ENCODE measurements around the gene PRX. TPM values are rescaled to one million over a fixed set of nuclear protein-coding genes. Genes with fewer than 3 reads are reported as not detected.

PRX gene
- total RNA-seq, 1 experiment from 2014 or later: 2.5 TPM

DNA sequence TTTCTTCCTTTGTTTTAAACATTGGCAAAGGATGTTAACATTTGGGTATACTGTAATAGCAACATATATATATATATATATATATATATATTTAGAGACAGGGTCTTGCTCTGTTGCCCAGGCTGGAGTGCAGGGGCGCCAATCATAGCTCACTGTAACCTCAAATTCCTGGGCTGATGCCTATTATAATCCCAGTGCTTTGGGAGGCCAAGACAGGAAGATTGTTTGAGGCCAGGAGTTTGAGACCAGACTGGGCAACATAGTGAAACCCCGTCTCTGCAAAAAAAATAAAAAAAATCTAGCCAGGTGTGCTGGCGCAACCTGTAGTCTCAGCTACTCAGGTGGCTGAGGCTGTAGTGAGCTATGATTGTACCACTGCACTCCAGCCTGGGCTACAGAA is 47.0 kb upstream of the PRX start:
- POLR2A ChIA-PET (ENCODE audit: low non-redundant PET): no interaction called here
- Histone ChIP-seq H3K9me3 (ENCODE audit: low read depth, low read length, poor library complexity, severe bottlenecking) (no peaks in the 10 kb centered on the region), H3K27ac (ENCODE audit: low read depth, low read length, poor library complexity, severe bottlenecking) (no peak overlapping the region), H3K36me3 (ENCODE audit: insufficient read depth, low read length, poor library complexity, severe bottlenecking) (no peaks in the 10 kb centered on the region), H3K4me3 (ENCODE audit: low read depth, low read length, poor library complexity, severe bottlenecking) (no peak overlapping the region), H3K27me3 (replicated peaks; ENCODE audit: insufficient read depth, low read depth, low read length, poor library complexity) (no peaks in the 10 kb centered on the region), H3K4me1 (ENCODE audit: insufficient read depth, low read length, poor library complexity, severe bottlenecking) (peaks cover 12% of the 10 kb centered on the region)
- no TSS peak for BruUV-seq (replicated peaks)
- TF ChIP-seq, protein P1, sequence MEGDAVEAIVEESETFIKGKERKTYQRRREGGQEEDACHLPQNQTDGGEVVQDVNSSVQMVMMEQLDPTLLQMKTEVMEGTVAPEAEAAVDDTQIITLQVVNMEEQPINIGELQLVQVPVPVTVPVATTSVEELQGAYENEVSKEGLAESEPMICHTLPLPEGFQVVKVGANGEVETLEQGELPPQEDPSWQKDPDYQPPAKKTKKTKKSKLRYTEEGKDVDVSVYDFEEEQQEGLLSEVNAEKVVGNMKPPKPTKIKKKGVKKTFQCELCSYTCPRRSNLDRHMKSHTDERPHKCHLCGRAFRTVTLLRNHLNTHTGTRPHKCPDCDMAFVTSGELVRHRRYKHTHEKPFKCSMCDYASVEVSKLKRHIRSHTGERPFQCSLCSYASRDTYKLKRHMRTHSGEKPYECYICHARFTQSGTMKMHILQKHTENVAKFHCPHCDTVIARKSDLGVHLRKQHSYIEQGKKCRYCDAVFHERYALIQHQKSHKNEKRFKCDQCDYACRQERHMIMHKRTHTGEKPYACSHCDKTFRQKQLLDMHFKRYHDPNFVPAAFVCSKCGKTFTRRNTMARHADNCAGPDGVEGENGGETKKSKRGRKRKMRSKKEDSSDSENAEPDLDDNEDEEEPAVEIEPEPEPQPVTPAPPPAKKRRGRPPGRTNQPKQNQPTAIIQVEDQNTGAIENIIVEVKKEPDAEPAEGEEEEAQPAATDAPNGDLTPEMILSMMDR (conservative IDR thresholded peaks at IDR 0.05; ENCODE audit: low read depth, low read length): no peak
- TF ChIP-seq EZH2 (IDR thresholded peaks at IDR 0.05; ENCODE audit: borderline replicate concordance, low read depth, low read length, poor library complexity, severe bottlenecking): no peak
- no peak for DNase-seq (ENCODE audit: low spot score)
- intact Hi-C loops (cut with micrococcal nuclease; ENCODE audit: unreplicated experiment): loop anchor here (10.0 kb wide), 1 partner anchor 135 kb away; no protein-coding TSS in a partner anchor
- CTCF ChIA-PET: no interaction called here

DNA sequence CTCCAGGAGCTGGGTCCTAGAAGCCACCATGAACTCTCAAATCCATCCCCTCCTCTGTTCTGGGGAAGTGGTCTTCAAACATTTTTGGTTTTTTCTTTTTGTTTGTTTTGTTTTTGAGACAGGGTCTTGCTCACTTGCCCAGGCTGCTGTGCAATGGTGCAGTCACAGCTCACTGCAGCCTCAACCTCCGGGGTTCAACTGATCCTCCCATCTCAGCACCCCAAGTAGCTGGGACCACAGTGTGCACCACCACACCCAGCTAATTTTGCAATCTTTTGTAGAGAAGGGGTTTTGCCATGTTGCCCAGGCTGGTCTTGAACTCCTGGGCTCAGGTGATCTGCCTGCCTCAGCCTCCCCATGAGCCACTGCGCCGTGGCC is 45.4 kb upstream of the PRX start:
- H3K4me1 ChIP-seq (ENCODE audit: insufficient read depth, low read length, poor library complexity, severe bottlenecking): peaks cover 2% of the 10 kb centered on the region
- ChIA-PET POLR2A (ENCODE audit: low non-redundant PET) (no interaction called here), CTCF (no interaction called here)
- H3K36me3 ChIP-seq (ENCODE audit: insufficient read depth, low read length, poor library complexity, severe bottlenecking): no peaks in the 10 kb centered on the region
- intact Hi-C loops (cut with micrococcal nuclease; ENCODE audit: unreplicated experiment): no loop called here
- no peak for TF ChIP-seq EZH2 (IDR thresholded peaks at IDR 0.05; ENCODE audit: borderline replicate concordance, low read depth, low read length, poor library complexity, severe bottlenecking)
- TF ChIP-seq, protein P1 (conservative IDR thresholded peaks at IDR 0.05; ENCODE audit: low read depth, low read length): no peak
- no peak overlapping the region for H3K4me3 ChIP-seq (ENCODE audit: low read depth, low read length, poor library complexity, severe bottlenecking)
- no TSS peak for BruUV-seq (replicated peaks)
- no peaks in the 10 kb centered on the region for H3K27me3 ChIP-seq (replicated peaks; ENCODE audit: insufficient read depth, low read depth, low read length, poor library complexity)
- no peak for DNase-seq (ENCODE audit: low spot score)
- no peaks in the 10 kb centered on the region for H3K9me3 ChIP-seq (ENCODE audit: low read depth, low read length, poor library complexity, severe bottlenecking)
- H3K27ac ChIP-seq (ENCODE audit: low read depth, low read length, poor library complexity, severe bottlenecking): no peak overlapping the region

DNA sequence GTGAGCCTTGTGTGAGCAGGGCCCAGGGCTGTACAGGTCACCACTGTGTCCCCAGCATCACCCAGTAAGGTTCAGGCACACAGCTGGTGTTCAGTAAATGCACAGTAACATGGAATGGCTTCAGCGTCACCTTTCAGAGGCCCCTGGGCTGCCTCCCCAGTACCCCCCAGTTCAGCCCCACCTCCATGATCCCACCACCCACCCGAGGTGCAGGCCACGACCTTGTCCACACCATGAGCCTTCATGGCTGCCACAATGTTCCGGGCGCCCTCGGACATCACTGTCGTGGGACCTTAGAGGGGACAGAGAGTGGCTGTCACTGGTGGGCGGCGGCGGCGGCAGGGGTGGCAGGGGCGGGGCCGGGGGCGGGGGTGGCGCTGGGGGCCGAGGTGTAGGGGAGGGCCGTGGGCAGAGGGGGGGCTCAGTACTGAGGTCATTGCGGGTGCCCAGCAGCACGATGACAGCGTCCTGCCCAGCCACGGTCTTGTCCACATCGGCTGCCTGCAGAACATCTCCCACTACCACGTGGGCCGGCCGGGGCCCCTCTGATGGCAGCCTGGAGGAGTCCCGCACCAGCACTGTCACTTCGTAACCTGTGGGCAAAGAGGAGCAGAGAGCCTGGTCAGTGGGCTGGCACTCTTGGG is 44.9 kb upstream of the PRX start:
- no peak for TF ChIP-seq EZH2 (IDR thresholded peaks at IDR 0.05; ENCODE audit: borderline replicate concordance, low read depth, low read length, poor library complexity, severe bottlenecking)
- TF ChIP-seq, protein P1 (conservative IDR thresholded peaks at IDR 0.05; ENCODE audit: low read depth, low read length): no peak
- BruUV-seq (replicated peaks): no TSS peak
- Histone ChIP-seq H3K27me3 (replicated peaks; ENCODE audit: insufficient read depth, low read depth, low read length, poor library complexity) (no peaks in the 10 kb centered on the region), H3K9me3 (ENCODE audit: low read depth, low read length, poor library complexity, severe bottlenecking) (no peaks in the 10 kb centered on the region), H3K4me3 (ENCODE audit: low read depth, low read length, poor library complexity, severe bottlenecking) (no peak overlapping the region), H3K4me1 (ENCODE audit: insufficient read depth, low read length, poor library complexity, severe bottlenecking) (no peaks in the 10 kb centered on the region), H3K27ac (ENCODE audit: low read depth, low read length, poor library complexity, severe bottlenecking) (no peak overlapping the region), H3K36me3 (ENCODE audit: insufficient read depth, low read length, poor library complexity, severe bottlenecking) (no peaks in the 10 kb centered on the region)
- intact Hi-C loops (cut with micrococcal nuclease; ENCODE audit: unreplicated experiment): no loop called here
- POLR2A ChIA-PET (ENCODE audit: low non-redundant PET): no interaction called here
- CTCF ChIA-PET: no interaction called here
- no peak for DNase-seq (ENCODE audit: low spot score)
